Gastrocnemius medialis (tissue), 4 donors: ENCODE results near the gene TPSD1. TPM values are rescaled to one million over a fixed set of nuclear protein-coding genes. Genes with fewer than 3 reads are reported as not detected.

Experiments used
- ATAC-seq, 2 donors: fragments of 150-250 bp; one replicate each; pipeline ENCODE4 v1.9.1; 2016
- DNase-seq, 2 donors: peaks; one replicate each; pipeline ENCODE4 v3.0.0-alpha.2; 2019
- H3K27ac ChIP-seq, 4 donors: fragments of 200-600 bp; sonication (generic); 1 replicate in 1 of 4; 2 replicates in 3 of 4; pipeline ENCODE4 v1.5.1; 2016 to 2018; ENCODE audit warnings: mild to moderate bottlenecking in 2 of 4, moderate library complexity in 1 of 4
- H3K27me3 ChIP-seq, 3 donors: fragments of 200-600 bp; sonication (generic) in 2 of 3; 1 replicate in 1 of 3; 2 replicates in 2 of 3; pipeline versions ENCODE4 v1.5.1 to v1.6.0; 2016 to 2019; ENCODE audit warnings: mild to moderate bottlenecking in 1 of 3, moderate library complexity in 1 of 3
- H3K36me3 ChIP-seq, 2 donors: fragments of 200-600 bp; sonication (generic) in 1 of 2; one replicate each; pipeline ENCODE4 v1.5.1; 2017 to 2018
- H3K4me1 ChIP-seq, 2 donors: fragments of 200-600 bp; sonication (generic) in 1 of 2; one replicate each; pipeline ENCODE4 v1.5.1; 2016 to 2017; ENCODE audit warnings: mild to moderate bottlenecking in 2 of 2
- H3K4me3 ChIP-seq, 4 donors: fragments of 200-600 bp; sonication (generic) in 3 of 4; 1 replicate in 1 of 4; 2 replicates in 3 of 4; pipeline ENCODE4 v1.5.1; 2016 to 2019; ENCODE audit warnings: mild to moderate bottlenecking in 2 of 4
- H3K9me3 ChIP-seq, 3 donors: fragments of 200-600 bp; sonication (generic) in 2 of 3; 1 replicate in 1 of 3; 2 replicates in 2 of 3; pipeline ENCODE4 v1.5.1; 2016 to 2019
- POLR2A ChIP-seq, 2 donors: fragments of 450-650 bp; IDR thresholded peaks; one replicate each; pipeline ENCODE4 v1.6.1; 2017; ENCODE audit warnings: antibody characterized with exemption in 2 of 2, mild to moderate bottlenecking in 2 of 2, moderate library complexity in 2 of 2
- in situ Hi-C, 4 donors: fragments of 200-750 bp; cut with MboI; loops; one replicate each; pipeline versions ENCODE4 v1.15.0 to v1.8.0; 2017; ENCODE audit warnings: low sequenced_read_pairs in 4 of 4
- intact Hi-C: fragments of 100-400 bp; cut with DNase I; formaldehyde crosslinking; loops from one replicate; pipeline ENCODE4 v1.15.1; 2023; ENCODE audit warnings: low total_unique reads
- total RNA-seq, 4 donors: library from RNA; depleted of rRNA; stranded (reverse); fragments of >200 nt; gene quantifications; one replicate each; pipeline versions ENCODE4 v1.1.0 to v1.2.3, GENCODE V29; 2016
- TF ChIP-seq, protein P1 (sequence below), 5 experiments: fragments of 450-650 bp in 3 of 5; fragments of 200-600 bp in 2 of 5; sonication (generic) in 2 of 5; IDR thresholded peaks in 4 of 5; conservative IDR thresholded peaks in 1 of 5; 1 replicate in 4 of 5; 2 replicates in 1 of 5; pipeline ENCODE4 v1.5.1; 2016 to 2019; ENCODE audit warnings: antibody characterized with exemption in 5 of 5, mild to moderate bottlenecking in 3 of 5, moderate library complexity in 3 of 5

Gene TPSD1
- total RNA-seq, 4 donors from 2014 or later: 2.5 TPM; not detected in 3

DNA sequence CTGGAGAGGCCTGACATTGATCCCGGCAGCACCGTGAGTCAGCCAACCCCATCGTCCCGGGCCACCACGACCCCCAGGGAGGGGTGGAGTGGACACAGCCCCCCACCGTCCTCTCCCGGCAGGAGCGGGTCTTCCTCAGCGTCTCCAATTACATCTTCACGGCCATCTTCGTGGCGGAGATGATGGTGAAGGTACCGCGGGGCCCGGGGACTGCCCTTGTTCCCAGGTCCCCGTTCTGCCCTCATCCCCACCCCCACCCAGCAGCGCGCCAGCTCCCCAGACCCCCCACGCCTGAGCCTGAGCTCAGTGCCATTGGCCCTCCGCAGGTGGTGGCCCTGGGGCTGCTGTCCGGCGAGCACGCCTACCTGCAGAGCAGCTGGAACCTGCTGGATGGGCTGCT is 45.4 kb upstream of the TPSD1 start:
- no peaks in the 10 kb centered on the region for H3K27me3 ChIP-seq
- no peak overlapping the region for H3K4me3 ChIP-seq
- H3K4me1 ChIP-seq: no peaks in the 10 kb centered on the region
- ATAC-seq (no peak), DNase-seq (no peak)
- no peaks in the 10 kb centered on the region for H3K36me3 ChIP-seq
- intact Hi-C loops (no loop called here), in situ Hi-C loops (no loop called here)
- no peaks in the 10 kb centered on the region for H3K9me3 ChIP-seq
- no peak overlapping the region for H3K27ac ChIP-seq
- TF ChIP-seq, protein P1, sequence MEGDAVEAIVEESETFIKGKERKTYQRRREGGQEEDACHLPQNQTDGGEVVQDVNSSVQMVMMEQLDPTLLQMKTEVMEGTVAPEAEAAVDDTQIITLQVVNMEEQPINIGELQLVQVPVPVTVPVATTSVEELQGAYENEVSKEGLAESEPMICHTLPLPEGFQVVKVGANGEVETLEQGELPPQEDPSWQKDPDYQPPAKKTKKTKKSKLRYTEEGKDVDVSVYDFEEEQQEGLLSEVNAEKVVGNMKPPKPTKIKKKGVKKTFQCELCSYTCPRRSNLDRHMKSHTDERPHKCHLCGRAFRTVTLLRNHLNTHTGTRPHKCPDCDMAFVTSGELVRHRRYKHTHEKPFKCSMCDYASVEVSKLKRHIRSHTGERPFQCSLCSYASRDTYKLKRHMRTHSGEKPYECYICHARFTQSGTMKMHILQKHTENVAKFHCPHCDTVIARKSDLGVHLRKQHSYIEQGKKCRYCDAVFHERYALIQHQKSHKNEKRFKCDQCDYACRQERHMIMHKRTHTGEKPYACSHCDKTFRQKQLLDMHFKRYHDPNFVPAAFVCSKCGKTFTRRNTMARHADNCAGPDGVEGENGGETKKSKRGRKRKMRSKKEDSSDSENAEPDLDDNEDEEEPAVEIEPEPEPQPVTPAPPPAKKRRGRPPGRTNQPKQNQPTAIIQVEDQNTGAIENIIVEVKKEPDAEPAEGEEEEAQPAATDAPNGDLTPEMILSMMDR (IDR thresholded peaks at IDR 0.05 in 4 of 5, conservative IDR thresholded peaks at IDR 0.05 in 1 of 5): no peak
- no peak for TF ChIP-seq POLR2A (IDR thresholded peaks at IDR 0.05)

DNA sequence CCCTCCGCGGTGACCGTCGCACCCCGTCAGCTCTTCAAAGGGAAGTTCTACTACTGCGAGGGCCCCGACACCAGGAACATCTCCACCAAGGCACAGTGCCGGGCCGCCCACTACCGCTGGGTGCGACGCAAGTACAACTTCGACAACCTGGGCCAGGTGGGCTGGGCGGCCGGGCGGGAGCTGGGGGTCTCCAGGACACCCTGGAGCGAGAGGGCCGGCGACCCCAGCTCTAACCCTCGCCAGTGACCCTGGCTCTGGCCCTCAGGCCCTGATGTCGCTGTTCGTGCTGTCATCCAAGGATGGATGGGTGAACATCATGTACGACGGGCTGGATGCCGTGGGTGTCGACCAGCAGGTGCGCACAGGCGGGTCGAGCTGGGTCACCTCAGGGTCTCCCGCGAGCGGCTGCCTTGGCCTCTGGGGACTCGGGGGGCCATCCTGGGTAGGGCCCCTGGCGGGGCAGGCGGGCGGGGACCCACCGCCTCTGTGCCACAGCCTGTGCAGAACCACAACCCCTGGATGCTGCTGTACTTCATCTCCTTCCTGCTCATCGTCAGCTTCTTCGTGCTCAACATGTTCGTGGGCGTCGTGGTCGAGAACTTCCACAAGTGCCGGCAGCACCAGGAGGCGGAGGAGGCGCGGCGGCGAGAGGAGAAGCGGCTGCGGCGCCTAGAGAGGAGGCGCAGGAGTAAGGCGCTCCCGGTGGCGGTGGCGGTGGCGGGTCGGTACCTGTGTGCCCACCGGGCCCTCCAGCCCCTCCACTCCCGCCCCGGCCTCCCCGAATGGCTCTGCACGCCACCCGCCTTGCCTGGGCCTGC is 44.2 kb upstream of the TPSD1 start:
- Histone ChIP-seq H3K27ac (no peak overlapping the region), H3K4me3 (no peak overlapping the region), H3K27me3 (no peaks in the 10 kb centered on the region), H3K4me1 (no peaks in the 10 kb centered on the region), H3K9me3 (no peaks in the 10 kb centered on the region), H3K36me3 (no peaks in the 10 kb centered on the region)
- ATAC-seq (no peak), DNase-seq (no peak)
- in situ Hi-C loops: no loop called here
- TF ChIP-seq, protein P1 (IDR thresholded peaks at IDR 0.05 in 4 of 5, conservative IDR thresholded peaks at IDR 0.05 in 1 of 5): no peak
- TF ChIP-seq POLR2A (IDR thresholded peaks at IDR 0.05): no peak
- intact Hi-C loops: no loop called here

DNA sequence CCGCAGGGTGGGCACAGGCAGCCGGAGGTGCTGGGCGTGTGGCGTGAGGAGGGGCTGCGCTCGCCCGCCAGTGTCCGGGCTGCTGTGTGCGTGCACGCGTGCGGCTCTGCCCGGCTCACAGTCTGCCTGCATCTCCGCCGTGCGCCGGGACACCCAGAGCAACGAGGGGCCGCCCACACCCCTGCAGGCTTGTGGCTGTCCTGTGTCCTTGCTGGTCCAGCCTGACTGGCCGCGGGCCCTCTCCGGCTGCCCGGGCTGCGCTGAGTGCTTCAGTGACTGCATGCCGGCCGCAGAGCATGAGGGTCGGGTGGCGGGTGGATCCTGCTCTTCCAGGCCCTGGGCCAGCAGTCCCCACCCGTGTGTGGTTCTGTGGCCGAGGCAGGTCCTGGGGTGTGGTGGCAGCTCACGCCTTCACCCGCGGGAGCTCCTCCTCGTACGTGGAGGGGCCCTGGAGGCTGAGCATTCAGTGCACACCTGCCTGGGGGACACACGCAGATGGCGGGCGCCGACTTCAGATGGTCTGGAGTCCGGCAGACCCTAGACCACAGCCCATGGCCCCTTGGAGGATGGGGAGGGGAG is 43.2 kb upstream of the TPSD1 start:
- Histone ChIP-seq H3K27me3 (no peaks in the 10 kb centered on the region), H3K9me3 (no peaks in the 10 kb centered on the region), H3K4me1 (no peaks in the 10 kb centered on the region), H3K4me3 (no peak overlapping the region), H3K27ac (no peak overlapping the region), H3K36me3 (no peaks in the 10 kb centered on the region)
- no peak for TF ChIP-seq POLR2A (IDR thresholded peaks at IDR 0.05)
- TF ChIP-seq, protein P1 (IDR thresholded peaks at IDR 0.05 in 4 of 5, conservative IDR thresholded peaks at IDR 0.05 in 1 of 5): no peak
- no peak for ATAC-seq
- in situ Hi-C loops: no loop called here
- intact Hi-C loops: no loop called here
- DNase-seq: no peak

DNA sequence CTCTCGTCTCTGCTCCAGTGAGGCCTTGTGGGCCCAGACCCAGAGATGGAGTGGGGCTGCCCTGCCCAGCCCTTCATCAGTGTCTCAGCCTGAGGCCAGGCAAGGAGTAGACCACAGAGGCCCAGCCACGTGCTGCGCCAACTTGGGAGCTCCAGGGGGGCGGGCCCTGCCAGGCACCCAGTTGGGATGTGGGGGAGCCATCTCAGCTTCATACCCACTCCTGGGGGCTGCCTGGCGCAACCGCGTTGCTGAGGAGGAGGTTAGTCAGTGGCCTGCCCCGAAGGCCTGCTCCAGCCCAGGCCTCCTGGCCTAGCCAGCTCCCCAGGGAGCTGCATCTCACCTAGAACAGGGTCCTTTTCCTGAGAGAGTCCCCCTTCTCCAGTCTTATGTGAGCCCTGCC is 42.6 kb upstream of the TPSD1 start:
- Histone ChIP-seq H3K36me3 (no peaks in the 10 kb centered on the region), H3K27ac (no peak overlapping the region)
- in situ Hi-C loops: no loop called here

More for the DNA sequence above, 42.6 kb upstream of the TPSD1 start:
- H3K4me1 ChIP-seq: no peaks in the 10 kb centered on the region
- no peaks in the 10 kb centered on the region for H3K9me3 ChIP-seq
- H3K4me3 ChIP-seq: no peak overlapping the region
- DNase-seq (no peak), ATAC-seq (no peak)
- no peaks in the 10 kb centered on the region for H3K27me3 ChIP-seq
- intact Hi-C loops: no loop called here
- TF ChIP-seq, protein P1 (IDR thresholded peaks at IDR 0.05 in 4 of 5, conservative IDR thresholded peaks at IDR 0.05 in 1 of 5): no peak
- TF ChIP-seq POLR2A (IDR thresholded peaks at IDR 0.05): no peak
